Loucy (cell line): ENCODE results near the gene MBNL3.

Experiments
- H2AFZ ChIP-seq: fragments of 200-600 bp; sonication (generic); 2 replicates; pipeline ENCODE4 v1.6.0; 2016; ENCODE audit warnings: antibody characterized with exemption, mild to moderate bottlenecking, low read length, moderate library complexity
- H3F3A ChIP-seq: fragments of 200-600 bp; 2 replicates; pipeline ENCODE4 v1.6.0; 2016; ENCODE audit warnings: antibody characterized with exemption, low read depth, mild to moderate bottlenecking
- H3K27me3 ChIP-seq: fragments of 200-600 bp; sonication (generic); 2 replicates; pipeline ENCODE4 v1.6.1; 2014; ENCODE audit warnings: low read length, mild to moderate bottlenecking; ENCODE audit not compliant: insufficient read depth, poor library complexity, severe bottlenecking
- H3K36me3 ChIP-seq: fragments of 200-600 bp; sonication (generic); 2 replicates; pipeline ENCODE4 v1.6.1; 2016; ENCODE audit warnings: low read length; ENCODE audit not compliant: insufficient read depth
- H3K4me1 ChIP-seq: fragments of 200-600 bp; sonication (generic); 2 replicates; pipeline ENCODE4 v1.5.1; 2014; ENCODE audit warnings: low read length, mild to moderate bottlenecking; ENCODE audit not compliant: insufficient read depth, poor library complexity, severe bottlenecking
- H3K4me2 ChIP-seq: fragments of 200-600 bp; sonication (generic); 2 replicates; pipeline ENCODE4 v1.6.0; 2014; ENCODE audit warnings: antibody characterized with exemption, low read length, low read depth, mild to moderate bottlenecking; ENCODE audit not compliant: poor library complexity, severe bottlenecking
- H3K4me3 ChIP-seq: fragments of 200-600 bp; sonication (generic); 2 replicates; pipeline ENCODE4 v1.5.1; 2014; ENCODE audit warnings: low read length, mild to moderate bottlenecking, mixed read lengths; ENCODE audit not compliant: poor library complexity, severe bottlenecking
- H3K79me2 ChIP-seq: fragments of 200-600 bp; sonication (generic); 2 replicates; pipeline ENCODE4 v1.6.1; 2014; ENCODE audit warnings: low read length; ENCODE audit not compliant: insufficient read depth
- H3K9ac ChIP-seq: fragments of 200-600 bp; sonication (generic); 2 replicates; pipeline ENCODE4 v1.6.0; 2014; ENCODE audit warnings: mild to moderate bottlenecking, low read depth, low read length, moderate library complexity; ENCODE audit not compliant: poor library complexity, severe bottlenecking
- H3K9me2 ChIP-seq: fragments of 200-600 bp; sonication (generic); replicated peaks from 2 replicates; pipeline ENCODE4 v1.6.1; 2016; ENCODE audit warnings: low read depth, low read length, mixed read lengths
- H3K9me3 ChIP-seq: fragments of 200-600 bp; sonication (generic); 2 replicates; pipeline ENCODE4 v1.6.1; 2014; ENCODE audit warnings: mild to moderate bottlenecking, antibody characterized with exemption, low read length, low read depth; ENCODE audit not compliant: insufficient read depth
- H4K20me1 ChIP-seq: fragments of 200-600 bp; sonication (generic); 2 replicates; pipeline ENCODE4 v1.6.0; 2014; ENCODE audit warnings: antibody characterized with exemption, low read length, mild to moderate bottlenecking; ENCODE audit not compliant: insufficient read depth, poor library complexity, severe bottlenecking
- CTCF ChIP-seq: fragments of 200-600 bp; sonication (generic); conservative IDR thresholded peaks from 2 replicates; pipeline ENCODE4 v1.5.1; 2014; ENCODE audit warnings: mild to moderate bottlenecking, antibody characterized with exemption, low read length
- EZH2phosphoT487 ChIP-seq: fragments of 200-600 bp; IDR thresholded peaks from 2 replicates; pipeline ENCODE4 v1.6.1; 2018; ENCODE audit warnings: antibody characterized with exemption, mild to moderate bottlenecking, moderate library complexity, borderline replicate concordance

MBNL3 gene

GRCh38 chrX:132395026-132395425 is 93.8 kb downstream of the MBNL3 start:
- H3K79me2 ChIP-seq = no peaks in the 10 kb centered on the region
- no peaks in the 10 kb centered on the region for H3K9me3 ChIP-seq
- no peaks in the 10 kb centered on the region for H3F3A ChIP-seq
- no peaks in the 10 kb centered on the region for H4K20me1 ChIP-seq
- H3K9me2 ChIP-seq = no peaks in the 10 kb centered on the region
- TF ChIP-seq CTCF = no peak
- no peak for TF ChIP-seq EZH2phosphoT487
- no peaks in the 10 kb centered on the region for H3K36me3 ChIP-seq
- no peak overlapping the region for H3K4me2 ChIP-seq
- no peak overlapping the region for H3K9ac ChIP-seq
- no peak overlapping the region for H2AFZ ChIP-seq
- peaks cover 3% of the 10 kb centered on the region for H3K4me1 ChIP-seq
- no peak overlapping the region for H3K4me3 ChIP-seq
- no peaks in the 10 kb centered on the region for H3K27me3 ChIP-seq

- no peaks in the 10 kb centered on the region for H3K9me2 ChIP-seq
- no peaks in the 10 kb centered on the region for H3K79me2 ChIP-seq
- H3K4me2 ChIP-seq = no peak overlapping the region
Observed at GRCh38 chrX:132394591-132394990, 94.2 kb downstream of the MBNL3 start.

GRCh38 chrX:132393992-132394391 is 94.8 kb downstream of the MBNL3 start:
- Histone ChIP-seq H3K4me3 (no peak overlapping the region), H3K27me3 (no peaks in the 10 kb centered on the region), H3K79me2 (no peaks in the 10 kb centered on the region), H4K20me1 (no peaks in the 10 kb centered on the region), H3K36me3 (no peaks in the 10 kb centered on the region), H3K9me2 (no peaks in the 10 kb centered on the region), H3K4me1 (peaks cover 3% of the 10 kb centered on the region), H3K9ac (no peak overlapping the region), H3K4me2 (no peak overlapping the region), H2AFZ (no peak overlapping the region), H3F3A (no peaks in the 10 kb centered on the region), H3K9me3 (no peaks in the 10 kb centered on the region)
- TF ChIP-seq EZH2phosphoT487 (no peak), CTCF (no peak)

More at GRCh38 chrX:132394591-132394990, 94.2 kb downstream of the MBNL3 start:
- Histone ChIP-seq H3K9ac (no peak overlapping the region), H3K9me3 (no peaks in the 10 kb centered on the region), H3K4me3 (no peak overlapping the region), H3K27me3 (no peaks in the 10 kb centered on the region), H3K4me1 (peaks cover 3% of the 10 kb centered on the region), H2AFZ (no peak overlapping the region), H4K20me1 (no peaks in the 10 kb centered on the region), H3K36me3 (no peaks in the 10 kb centered on the region), H3F3A (no peaks in the 10 kb centered on the region)
- TF ChIP-seq EZH2phosphoT487 (no peak), CTCF (no peak)
